SKM-1 (cell line): Measurements from ENCODE around the gene MAPK7.
A peak's percentile ranks its signal among the peaks of the same experiment; 100 is the strongest.

Experiments
- DNase-seq: peaks from one replicate; lab custom pipeline; 2025; ENCODE audit not compliant: unreplicated experiment; lab: John Stamatoyannopoulos, UW

MAPK7 gene

DNA sequence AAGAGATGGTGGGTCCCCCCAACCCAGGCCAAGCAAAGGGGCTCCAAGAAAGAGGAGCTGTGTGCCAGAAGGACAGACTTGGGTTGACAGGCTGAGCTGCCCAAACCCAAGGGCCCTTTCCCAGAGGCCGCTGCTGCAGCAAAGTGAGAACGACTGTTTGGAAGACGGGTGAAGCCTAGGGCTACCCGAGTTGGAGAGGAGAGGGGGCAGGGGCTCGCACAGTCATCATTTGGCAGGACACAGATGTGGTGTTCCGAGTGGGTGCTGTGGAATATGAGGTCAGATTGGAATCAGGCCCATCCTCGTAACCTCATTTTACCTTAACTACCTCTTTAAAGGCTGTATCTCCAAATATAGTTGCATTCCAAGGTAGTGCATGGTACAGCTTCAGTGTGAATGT is 14.0 kb downstream of the MAPK7 start:
- DNase-seq: no peak

DNA sequence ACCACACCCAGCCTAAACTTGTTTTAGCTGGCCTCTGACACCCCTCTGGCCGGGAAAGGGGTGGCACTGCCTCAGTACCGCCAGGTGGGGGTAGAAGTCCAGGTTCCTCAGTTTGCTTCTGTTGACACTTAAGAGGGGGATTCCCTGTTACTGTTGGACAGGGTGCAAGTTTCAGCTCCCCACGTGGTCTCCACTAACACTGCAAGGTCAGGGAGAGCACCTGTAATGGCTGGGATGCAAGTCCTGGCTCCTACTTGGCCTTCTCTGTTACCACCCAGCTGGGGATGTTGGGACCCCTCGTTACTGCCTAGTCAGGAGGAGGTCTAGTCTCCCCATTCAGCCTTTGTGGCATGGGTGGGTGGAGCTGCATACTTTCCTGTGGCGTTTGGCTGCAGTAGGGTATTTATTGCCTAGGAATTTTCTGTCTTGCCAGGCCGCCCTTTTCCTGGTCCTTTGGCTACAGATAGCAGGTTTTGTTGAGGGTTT is 19.3 kb downstream of the MAPK7 start:
- DNase-seq: no peak

DNA sequence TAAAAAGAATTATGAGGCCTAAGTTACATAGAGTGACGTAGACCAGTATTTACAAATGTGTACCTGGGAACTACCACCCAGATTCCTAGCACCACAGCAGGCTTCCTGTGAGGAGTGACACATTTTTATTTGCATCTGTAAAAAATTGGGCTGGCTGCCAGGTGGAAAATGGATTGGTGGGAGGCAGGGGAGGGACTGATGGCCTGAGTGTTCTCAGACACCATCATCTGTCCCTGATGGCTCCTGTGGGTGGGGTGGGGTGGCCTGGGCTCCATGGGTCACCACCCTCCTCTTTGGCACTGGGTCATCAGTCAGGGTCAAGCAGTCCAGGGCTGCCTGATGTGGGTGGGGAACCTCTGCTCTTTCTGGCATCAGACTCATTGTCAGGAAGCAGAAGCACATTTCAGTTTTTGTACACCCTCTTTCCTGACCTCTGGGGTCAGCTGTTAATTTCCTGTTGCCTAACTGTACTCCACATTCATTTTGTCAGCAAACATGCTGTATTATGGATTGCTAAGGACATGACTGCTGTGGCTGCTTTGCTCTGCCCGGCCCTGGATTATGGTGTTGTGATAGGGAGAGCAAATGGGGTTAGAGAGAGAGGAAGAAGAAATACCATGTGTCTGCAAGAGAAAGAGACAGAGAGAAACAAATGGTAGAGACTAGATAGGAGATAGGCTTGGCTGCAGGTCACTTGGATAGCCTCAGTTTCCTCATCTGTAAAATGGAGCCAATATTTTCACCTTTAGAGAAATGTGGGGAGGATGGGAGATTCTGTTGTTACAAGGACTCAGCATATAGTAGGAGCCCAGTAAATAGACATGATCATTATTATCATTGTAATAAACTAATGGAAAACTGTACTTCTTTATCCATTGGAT is 20.2 kb downstream of the MAPK7 start:
- peak; percentile 30 for DNase-seq

DNA sequence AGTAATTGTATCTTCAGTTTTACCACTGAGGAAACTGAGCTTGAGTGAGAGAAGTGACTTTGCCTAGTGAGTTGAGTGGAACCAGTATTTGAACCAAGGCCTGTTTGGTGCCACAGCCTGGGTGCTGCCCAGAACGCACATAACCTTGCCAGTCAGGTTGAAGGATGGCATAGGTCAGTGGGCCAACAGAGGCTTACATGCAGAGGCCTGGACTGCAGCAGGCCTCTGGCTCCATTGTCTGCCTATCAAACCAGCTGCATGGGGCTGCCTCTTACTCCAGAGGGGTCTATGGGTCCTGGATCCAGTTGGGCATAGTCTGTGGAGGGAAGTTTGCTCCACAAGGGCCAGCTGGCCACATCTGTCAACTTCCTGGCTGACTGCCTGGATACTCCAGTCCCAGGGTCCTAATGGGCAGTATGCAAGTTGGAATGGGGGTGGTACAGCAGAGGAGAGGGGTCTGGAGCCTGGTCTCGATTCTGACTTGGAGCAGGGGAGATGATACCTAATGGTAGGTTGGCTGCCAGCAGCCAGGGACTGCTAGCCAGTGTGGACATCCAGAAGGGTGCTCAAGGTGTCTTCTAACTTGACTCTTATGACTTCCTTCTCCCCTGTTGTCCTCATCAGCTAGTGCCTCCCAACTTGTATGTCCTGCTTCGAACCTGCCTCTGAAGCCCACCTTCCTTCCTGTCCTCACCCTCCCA is 21.6 kb downstream of the MAPK7 start:
- DNase-seq: no peak

DNA sequence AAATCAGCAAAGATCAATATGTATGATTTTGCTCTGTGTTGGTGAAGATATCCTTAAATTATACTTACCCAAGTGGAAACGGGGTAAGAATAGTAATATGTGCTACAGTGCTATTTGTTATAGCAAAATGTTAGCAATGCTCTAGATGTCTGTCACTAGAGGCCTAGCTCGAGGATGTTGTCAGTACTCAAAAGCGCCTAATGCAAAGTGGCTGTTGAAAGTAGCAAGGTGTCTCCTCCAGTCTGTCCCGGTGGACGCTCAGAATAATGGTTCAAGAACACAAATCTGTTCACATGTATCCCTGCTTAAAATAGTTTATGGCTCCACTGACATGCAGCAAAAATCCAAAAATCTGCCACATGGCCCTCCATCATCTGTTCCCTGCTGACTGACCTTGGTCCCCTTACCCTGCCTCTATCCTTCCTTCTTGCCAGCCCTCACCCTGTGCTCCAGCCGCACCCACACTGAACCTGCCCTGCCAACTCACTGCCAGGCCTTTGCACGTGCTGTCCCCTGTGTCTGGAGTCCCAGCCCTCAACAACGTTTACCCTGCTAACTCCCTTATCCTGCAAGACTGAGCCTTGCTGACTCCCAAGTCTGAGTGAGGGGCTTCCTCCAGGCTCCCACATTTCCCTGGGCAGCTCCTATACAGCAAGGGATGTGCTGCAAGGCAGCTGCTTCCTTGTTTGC is 23.2 kb downstream of the MAPK7 start:
- DNase-seq: no peak

DNA sequence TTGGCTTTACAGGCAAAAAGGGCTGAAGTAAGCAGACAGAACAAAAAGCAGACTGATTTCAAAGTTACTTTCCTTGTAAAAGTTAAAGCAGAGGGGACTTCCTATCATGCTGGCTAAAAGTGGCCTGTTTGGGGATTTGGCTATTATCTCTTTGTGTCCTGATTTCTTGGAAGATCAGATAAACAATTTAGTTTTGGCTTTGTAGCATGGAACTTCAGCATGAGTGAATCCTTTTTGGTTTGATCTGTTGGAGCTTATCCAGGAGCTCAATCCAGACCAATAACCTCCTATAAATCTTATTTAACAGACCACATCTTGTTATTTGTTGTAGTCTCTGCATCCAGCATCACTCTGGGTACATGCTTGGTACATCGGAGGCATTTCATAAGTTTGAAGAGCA is 23.9 kb downstream of the MAPK7 start:
- no peak for DNase-seq

DNA sequence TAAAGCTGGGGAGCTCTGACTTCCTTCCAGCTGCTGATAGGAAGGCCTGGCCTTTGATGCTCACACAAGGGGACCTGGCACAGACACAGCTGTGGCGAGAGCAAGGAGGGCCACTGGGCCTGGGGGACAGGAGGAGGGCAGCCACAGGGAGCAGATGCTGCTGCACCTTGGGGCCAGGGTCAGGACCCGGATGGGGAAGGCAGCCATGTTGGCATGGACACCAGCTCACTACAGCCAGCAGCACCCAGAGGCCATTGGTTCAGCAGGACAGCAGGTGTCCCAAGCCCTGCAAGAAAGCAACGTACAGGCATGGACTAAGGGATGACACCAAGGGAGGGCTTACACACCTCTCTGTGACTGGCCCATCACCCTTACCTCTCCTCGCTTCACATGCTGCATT is 24.7 kb downstream of the MAPK7 start:
- no peak for DNase-seq

DNA sequence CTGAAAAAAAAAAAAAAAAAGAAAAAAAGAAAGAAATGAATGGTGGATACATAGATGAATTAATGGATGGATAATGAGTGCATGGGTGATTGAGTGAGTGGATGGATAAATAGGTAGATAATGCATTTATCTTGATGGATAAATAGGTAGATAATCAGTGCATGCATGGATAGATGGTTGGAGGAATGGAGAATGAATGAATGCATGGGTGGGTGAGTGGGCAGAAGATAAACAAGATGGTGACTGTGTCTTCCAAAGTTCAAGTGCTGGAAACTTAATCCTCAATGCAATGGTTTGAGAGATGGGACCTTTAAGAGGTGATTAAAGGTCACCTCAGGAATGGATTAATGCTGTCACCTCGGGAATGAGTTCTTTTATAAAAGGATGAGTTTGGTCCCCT is 26.0 kb downstream of the MAPK7 start:
- DNase-seq: no peak

DNA sequence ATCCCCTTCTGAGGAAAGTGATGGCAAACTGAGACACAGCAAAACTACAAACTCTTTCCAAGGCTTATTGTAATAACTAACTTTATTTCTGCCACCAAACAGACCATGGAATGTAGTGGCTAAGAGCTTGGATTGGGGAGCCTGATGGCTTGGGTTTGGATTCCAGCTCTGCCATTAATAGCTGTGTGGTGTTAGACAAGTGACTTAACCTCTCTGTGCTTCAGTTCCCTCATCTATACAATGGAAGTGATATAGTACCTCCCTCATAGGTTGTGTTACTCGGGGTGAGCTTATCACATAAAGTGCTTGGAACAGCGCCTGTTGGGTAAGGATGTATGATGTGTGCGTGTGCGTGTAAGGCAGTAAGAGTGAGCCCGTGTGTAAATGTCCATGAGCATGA is 26.8 kb downstream of the MAPK7 start:
- DNase-seq: no peak

DNA sequence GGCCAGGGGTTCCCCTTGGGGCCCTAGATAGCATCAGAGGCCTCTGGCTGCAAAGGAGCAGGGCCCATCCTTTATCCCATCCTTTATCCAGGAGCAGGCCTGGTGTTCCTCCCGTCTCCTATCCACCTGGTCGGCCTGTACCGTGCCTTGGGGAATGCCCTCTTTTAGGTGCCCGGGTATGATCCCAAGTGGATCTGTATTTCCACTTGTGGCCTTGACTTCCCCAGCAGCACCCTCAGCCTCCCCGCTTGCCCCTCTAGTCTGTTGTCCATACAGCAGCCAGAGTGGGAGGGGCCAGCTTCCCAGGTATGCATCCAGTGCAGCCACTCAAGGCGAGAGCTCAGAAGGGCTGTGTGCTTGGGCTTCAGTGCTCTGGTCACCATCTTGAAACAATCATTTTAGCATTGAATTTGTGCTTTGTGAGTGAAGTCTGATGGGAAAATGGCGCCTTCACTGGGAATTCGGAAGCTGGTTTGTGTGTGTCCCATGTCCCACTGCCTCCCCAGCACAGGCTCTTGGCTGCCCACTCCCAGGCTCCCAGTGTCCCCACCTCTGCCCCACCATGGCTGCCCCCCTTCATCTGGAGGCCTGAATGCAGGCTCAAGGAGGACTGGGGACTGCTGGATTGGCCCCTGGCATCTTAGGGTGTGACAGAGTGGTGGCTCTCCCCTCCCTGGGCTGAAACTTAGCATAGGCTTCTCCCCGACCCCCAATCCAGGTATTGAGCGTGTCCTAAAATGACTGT is 29.5 kb downstream of the MAPK7 start:
- DNase-seq: no peak

DNA sequence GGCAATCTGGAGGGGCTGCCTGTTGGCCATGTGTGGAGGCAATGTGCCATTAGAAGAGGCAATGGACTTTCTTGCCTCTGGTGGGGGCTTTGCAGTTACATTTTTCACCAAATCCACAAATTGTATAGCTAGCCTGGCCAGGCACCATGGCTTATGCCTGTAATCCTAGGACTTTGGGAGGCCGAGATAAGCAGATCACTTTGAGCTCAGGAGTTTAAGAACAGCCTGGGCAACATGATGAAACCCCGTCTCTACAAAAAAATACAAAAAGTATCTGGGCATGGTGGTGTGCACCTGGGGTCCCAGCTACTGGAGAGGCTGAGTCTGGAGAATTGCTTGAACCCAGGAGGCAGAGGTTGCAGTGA is 30.0 kb downstream of the MAPK7 start:
- no peak for DNase-seq

DNA sequence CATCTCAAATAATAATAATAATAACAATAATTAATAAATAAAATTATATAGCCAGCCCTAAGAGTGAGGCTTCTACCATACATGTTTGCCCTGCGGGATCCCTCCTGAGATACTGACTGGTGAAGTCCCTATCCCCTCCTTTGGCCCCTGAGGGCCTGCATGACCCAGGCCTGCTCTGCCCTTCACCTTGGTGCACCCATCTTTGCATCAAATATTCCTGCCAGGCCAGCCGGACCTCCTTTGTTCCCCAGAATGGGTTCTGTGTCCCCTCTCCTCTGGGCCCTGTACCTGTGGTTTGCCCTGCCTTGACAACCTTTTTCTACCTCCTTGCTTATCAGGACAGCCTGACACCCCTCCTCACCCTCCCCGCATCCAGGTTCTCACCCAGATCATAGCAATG is 30.8 kb downstream of the MAPK7 start:
- DNase-seq: no peak

DNA sequence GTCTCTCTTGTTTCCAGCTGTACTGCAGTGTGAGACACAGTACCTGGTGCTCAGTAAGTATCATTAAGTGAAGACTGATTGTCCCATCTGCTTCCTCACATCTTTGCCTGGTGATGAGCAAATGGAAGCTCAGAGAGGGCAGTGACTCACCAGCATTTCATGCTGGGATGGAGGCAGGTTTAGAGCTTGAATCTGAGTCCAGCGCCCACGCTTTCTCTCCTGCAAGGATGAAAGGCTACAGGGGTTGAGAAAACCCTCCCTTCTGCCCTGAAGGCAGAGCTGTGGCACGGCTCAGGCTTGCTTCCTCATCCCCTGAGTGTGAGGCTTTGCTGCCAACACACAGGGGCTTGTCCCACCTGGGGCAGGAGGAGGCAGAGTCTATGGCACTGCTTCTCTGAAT is 31.2 kb downstream of the MAPK7 start:
- DNase-seq: no peak

DNA sequence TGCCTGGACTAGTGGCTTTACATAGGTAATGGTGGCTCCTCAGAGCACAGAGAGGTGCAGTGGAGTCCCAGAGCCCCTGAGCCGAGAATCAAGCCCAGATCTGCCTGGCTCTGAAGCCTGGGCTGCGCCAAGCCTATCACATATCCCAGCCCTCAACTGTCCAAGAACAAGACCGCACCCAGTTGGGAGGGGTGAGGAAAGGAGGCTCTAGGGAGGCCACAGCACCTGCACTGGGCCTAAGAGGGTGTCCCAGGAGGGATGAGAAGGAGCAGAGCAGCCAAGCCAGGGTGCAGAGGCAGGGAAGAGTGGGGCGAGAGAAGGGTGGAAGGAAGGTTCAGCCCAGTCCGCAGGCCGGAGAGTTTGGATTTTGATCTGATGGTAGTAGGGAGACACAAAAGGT is 31.8 kb downstream of the MAPK7 start:
- no peak for DNase-seq

DNA sequence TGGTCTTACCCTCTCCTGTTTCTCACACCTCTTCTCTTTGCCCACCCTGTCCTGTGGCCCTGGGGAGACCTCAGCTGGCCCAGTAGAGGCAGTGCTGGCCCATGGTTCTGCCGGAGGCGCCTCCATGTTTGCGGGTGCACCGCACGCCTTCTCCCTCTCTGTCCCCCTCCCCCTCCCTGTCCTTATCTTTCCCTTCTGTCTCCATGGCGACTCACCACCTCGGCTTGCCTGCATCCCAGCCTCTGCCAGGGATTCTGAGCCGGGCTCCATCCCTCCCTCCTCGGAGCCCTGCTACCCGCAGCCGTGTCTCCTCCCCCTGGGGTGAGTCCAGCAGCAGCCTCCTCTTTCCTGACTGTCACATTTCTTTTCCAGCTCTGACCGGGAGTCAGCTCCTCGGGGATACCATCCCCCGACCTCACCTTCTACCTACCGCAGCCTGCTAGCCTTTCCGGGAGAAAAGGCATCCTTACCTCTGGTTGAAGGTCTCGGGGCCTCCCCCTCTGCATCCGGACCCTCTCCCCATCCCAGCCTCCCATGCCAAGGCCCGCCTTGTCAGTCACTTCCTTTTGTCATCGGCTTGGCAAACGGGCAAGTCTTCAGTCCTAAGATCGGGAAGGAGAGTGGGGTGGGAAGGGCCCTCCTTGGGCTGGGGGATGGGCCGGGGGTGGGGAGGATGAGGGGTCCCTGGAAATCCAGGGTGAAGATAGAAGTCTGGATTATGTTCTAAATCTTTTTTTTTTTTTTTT is 32.8 kb downstream of the MAPK7 start, which contains the start of gene RNF112:
Gene RNF112, plus strand, starts transcription at position 358 of the 746 bp plus-strand sequence. Its CDS starts 177 bp downstream, at position 535.
- DNase-seq: no peak

DNA sequence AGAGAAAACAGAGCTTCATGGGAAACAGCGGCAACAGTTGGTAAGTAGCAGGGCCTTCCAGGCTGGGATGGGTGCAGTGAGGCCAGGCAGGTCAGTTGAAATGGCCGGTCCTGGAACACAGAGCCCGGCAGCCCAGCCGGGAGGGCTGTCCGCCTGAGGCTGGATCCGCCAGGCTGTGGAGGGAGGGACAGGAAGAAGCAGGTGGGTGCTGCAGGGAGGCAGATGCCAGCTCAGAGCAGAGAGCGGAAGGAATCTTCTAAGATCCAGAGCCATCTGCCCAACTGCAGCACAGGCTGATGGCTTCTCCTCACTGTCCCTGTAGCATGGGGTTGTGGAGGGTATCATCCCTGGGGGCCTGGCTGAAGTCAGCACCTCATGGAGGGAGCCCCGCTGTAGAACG is 33.3 kb downstream of the MAPK7 start:
- no peak for DNase-seq

DNA sequence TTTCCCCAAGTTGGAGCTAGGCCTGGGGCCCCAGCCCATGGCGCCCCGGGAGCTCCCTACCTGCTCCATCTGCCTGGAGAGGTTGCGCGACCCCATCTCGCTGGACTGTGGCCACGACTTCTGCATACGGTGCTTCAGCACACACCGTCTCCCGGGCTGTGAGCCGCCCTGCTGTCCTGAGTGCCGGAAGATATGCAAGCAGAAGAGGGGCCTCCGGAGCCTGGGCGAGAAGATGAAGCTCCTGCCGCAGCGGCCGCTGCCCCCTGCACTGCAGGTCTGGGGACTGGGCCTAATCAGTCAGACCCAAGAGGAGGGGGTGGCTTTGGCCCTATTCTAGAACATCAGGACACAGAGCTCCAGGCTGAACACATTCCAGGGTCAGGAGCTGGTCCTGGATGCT is 34.2 kb downstream of the MAPK7 start:
- no peak for DNase-seq

DNA sequence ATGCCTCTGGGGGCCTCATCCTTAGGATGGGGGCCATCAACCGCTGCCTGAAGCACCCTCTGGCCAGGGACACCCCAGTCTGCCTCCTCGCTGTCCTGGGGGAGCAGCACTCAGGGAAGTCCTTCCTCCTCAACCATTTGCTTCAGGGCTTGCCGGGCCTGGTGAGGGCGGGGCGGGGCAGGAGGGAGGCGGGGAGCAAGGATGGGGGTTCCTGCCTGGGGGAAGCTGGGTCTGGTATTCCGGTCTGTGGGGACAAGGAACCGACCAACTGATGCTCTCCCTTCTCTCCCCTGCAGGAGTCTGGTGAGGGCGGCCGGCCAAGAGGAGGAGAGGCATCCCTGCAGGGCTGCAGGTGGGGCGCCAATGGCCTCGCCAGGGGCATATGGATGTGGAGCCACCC is 34.7 kb downstream of the MAPK7 start:
- no peak for DNase-seq

DNA sequence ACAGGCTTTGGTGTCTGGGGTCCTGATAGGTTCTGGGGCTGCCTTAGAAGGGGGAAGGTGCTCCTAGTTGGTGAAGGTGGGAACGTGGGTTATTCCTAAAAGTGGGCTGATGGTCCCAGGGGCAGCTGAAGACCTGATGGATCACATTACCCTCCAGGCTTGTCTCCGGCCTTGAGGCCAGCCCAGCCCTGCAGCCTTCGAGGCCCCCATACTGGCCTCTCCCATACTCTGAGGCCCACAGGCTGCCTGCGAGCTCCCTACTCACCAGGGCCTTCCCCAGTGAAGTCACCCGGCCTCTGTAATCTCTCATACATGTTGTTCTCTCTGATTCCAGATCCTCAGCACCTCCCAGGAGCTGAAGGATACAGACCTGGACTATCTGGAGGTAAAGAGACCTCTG is 35.5 kb downstream of the MAPK7 start:
- no peak for DNase-seq
